Measurements from ENCODE around the gene CCL23.
"Not testable (repeated sequence)": the region's sequence is repeated elsewhere in the genome, so short reads cannot be mapped to it uniquely, and the experiment has no call there.

CCL23 gene

GRCh38 chr17:36002631-36003030 is 15.1 kb downstream of the CCL23 start:
- no peak for DNase-seq

DNA sequence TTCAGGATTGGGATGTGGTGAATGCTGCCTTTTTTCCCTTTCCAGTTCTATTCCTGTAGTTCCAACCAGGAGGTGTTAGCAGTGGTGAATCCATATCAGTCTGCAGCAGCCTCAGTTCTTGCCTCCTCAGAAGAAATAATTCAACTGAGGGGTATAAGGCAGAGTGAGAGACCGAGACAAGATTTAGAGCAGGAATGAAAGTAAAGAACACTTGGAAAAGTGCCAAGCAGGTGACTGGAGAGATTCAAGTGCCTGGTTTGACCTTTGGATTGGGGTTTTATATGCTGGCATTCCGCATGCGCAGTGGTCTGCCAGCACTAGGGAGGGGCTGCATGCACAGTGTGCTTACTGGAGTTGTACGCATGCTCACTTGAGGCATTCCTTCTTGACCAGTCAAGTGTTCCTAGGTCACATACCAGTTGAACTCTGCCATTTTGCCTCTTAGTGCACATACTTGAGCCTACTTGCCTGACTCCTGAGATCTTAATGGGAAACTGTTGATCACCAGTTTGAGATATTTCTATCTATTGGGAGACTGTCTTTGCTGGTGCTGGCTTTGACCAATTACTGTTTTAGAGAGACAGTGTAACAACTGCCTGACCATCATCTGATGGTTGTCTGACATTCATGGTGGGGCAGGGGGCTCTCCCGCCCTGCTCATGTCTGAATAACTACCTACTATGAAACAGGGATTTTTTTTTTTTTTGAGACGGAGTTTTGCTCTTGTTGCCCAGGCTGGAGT is 15.7 kb downstream of the CCL23 start:
- DNase-seq = peak; percentile 1

GRCh38 chr17:36001110-36001771 is 16.5 kb downstream of the CCL23 start, which contains the start of gene CCL15:
Gene CCL15 (minus strand): TSS chr17:36001553. CDS start chr17:36001492, 61 bp downstream.
- no peak for DNase-seq

DNA sequence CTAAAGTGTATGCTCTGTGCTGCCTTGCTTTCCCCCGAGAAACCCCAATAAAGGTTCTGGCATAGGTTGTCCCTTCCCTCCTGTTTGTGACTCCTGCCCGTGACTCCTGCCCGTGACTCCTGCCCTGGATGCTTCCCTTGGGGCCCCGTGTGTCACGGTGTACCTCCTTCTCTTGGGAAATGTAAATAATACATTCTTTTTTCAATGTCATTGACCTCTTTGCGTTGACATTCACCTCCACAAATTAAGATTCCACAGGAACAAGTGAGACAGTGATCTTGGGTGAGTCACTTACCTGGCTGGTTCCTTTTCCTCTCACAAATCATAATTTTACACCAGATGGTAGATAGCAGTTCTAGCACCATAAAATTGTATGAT is 17.1 kb downstream of the CCL23 start:
- DNase-seq = no peak

DNA sequence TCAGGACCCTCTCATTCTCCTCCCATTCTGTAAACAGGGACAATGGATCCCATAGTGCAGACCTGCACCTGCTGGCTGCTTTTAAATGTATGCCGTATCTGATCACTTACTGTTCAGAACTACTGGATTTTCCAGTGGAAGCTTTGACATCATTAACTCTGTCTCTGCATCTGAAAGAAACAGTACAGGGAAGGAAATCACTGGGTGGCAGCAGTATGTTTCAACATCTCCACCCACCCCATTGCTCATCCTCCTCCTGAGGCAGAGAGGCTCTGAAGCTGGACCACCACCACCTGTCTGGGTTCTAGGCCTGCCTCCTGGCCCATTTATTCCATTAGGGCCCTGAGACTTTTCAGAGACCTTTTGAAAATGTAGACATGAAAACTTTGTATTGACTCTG is 19.0 kb downstream of the CCL23 start:
- DNase-seq = no peak

DNA sequence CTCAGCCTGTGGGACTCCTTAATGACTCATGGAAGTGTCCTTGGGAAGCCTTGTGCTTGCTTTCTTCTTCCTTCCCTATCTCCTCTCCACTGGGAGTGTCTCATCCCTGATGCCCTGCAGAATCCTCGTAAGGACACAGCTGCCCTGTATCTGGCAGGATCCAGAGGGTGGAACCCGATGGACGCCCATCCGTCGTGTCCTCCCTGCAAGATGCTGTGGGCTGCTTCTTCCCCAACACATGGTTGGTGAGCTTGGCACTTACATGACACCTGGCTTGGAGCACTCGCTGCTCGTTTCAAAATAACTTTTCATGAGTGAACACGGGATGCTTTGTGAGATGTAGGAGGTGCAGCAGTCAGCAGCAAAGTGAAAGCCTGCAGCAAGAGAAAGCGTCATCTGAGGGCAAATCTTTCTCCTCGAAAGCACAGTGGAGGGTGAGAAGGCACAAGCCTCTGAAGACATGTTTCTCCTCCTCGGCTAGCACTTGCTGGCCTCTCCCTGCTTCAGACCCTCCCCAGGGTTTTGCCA is 19.7 kb downstream of the CCL23 start:
- DNase-seq = no peak

GRCh38 chr17:35995346-35995745 is 22.4 kb downstream of the CCL23 start:
- not testable (repeated sequence) for DNase-seq

DNA sequence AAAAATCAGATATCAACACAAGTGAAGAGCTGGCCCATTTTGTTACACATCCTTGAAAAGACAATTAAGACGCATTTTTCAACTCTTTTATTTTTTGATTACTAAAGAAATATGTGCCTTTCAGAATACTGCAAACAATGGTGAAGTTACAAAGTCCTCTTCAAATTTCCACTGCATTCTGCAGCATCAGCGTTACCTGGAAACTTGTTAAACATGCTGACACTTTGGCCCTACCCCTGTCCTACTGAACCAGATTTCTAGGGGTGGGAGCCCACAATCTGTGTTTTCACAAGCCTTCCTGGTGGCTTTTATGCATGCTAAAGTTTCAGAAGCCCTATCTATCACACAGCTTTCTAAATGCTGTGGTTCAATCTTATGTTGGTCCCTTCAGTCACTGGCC is 26.7 kb downstream of the CCL23 start:
- DNase-seq = no peak

GRCh38 chr17:35988164-35988563 is 29.6 kb downstream of the CCL23 start:
- no peak for DNase-seq

GRCh38 chr17:35986643-35987042 is 31.1 kb downstream of the CCL23 start, which contains the start of gene CCL14:
Gene CCL14 (minus strand): TSS chr17:35986729. CDS start chr17:35986649, 80 bp downstream.
- DNase-seq = no peak

DNA sequence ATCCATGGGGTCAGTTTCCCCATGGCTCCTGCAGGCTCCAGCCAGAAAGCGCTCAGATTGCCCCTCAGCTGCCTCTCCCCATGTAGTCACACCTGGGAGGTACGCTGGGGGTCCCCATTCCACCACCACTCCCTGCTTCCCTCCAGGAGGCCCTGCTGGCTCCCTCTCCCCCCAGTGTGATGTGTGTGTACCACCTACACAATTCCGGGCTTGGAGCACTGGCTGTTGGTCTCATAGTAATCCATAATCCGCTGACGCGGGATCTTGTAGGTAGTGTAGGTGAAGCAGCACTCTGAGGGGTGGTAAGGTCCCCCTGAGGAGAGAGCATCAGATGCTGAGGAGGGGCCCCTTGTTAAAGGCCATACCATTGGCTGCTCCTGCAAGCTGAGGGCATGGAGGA is 33.6 kb downstream of the CCL23 start:
- no peak for DNase-seq

GRCh38 chr17:35982409-35983191 is 35.2 kb downstream of the CCL23 start:
- no peak for DNase-seq

GRCh38 chr17:35981908-35982330 is 35.9 kb downstream of the CCL23 start:
- no peak for DNase-seq

DNA sequence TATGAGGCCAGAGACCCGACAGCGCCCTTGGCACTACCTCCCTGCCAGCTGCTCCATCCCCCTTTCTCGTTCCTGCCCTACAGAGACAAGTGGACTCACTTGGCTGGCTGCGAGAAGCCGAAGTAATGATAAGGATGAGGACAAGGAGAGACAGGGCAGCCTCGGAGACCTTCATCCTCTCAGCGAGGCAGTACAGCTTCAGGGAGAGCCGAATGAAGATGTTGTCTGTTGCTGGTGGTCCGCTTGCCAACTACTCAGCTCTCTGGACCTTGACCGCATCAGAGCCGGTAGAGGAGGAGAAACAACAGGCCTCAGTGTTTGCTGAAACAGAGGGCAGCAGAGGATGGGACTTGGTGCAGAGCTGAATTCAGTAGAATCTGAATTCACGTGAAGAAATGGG is 36.5 kb downstream of the CCL23 start, which contains the start of gene CCL16:
CCL16 (minus strand) TSS at position 252 of the 400 bp plus-strand sequence; CDS start at position 175, 77 bp downstream.
- DNase-seq = no peak

DNA sequence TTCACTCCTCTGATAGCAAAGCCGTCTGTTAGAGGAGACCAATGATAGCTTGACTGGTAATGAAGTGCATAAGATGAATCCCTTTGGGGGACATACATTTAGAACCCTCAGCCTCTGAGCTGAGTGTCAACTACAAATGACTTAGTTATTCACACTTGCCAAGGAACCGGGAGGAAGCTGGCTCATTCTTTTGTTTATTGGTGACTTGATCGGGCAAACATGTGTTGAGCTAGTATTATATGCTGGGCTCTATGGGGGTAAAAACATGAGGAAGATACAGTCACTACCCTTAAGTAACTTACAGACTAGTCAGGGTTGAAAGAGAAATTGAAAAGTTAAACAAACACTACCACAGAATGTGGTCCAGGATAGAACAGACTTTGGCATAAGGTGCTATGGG is 39.4 kb downstream of the CCL23 start:
- DNase-seq = no peak

DNA sequence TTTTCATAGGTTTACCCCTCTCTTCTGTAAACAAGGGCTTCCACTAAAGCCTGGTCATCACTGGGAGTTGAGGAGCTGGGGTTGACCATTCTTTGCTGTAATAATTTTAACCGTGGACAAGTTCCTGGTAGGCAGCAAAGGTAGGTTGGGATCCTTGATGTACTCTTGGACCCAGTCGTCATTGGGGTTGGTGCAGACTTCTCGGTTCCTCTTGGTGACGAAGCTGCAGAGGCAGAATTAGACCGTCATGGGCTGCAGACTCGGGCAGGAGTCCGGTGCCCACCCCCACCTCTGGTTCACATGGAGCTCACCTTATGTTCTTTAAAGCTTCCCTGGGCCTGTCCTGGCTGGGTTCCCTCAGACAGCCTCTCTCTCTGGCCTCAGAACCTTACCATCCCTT is 40.3 kb downstream of the CCL23 start:
- DNase-seq = no peak

GRCh38 chr17:35973333-35974260 is 44.2 kb downstream of the CCL23 start:
- DNase-seq = no peak

- no peak for DNase-seq
Observed at GRCh38 chr17:35972945-35973332, 44.8 kb downstream of the CCL23 start.

DNA sequence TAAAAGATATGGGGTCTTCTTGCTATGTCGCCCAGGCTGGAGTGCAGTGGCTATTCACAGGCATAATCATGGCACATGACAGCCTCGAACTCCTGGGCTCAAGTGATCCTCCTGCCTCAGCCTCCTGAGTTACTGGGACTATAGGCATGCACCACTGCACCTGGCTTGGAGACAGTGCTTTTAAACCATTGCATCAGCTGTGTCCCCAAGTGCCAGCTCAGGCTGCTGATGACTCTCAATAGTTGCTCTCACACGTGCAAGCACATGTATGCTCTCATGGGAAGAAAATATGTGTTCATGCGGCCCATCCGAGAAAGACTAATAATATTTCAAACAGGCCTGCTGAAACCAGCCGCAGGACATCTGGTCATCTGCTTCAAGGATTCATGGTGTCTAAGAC is 45.2 kb downstream of the CCL23 start:
- DNase-seq = no peak

GRCh38 chr17:35972066-35972465 is 45.7 kb downstream of the CCL23 start:
- no peak for DNase-seq

GRCh38 chr17:35969558-35970380 is 48.0 kb downstream of the CCL23 start:
- DNase-seq = peak; percentile 96
